KOPT-K1 (cell line): Measurements from ENCODE around the gene ETNK2.

ENCODE experiments used
- H3K27ac ChIP-seq: fragments of 200-600 bp; sonication (generic); 2 replicates; pipeline ENCODE4 v1.5.1; 2016; ENCODE audit warnings: antibody characterized with exemption, mild to moderate bottlenecking, low read depth, low read length; ENCODE audit not compliant: poor library complexity, severe bottlenecking
- H3K36me3 ChIP-seq: fragments of 200-600 bp; sonication (generic); 2 replicates; pipeline ENCODE4 v1.5.1; 2017; ENCODE audit warnings: antibody characterized with exemption, mild to moderate bottlenecking, low read length, moderate library complexity; ENCODE audit not compliant: insufficient read depth
- H3K9me3 ChIP-seq: fragments of 200-600 bp; sonication (generic); 2 replicates; pipeline ENCODE4 v1.5.1; 2017; ENCODE audit warnings: antibody characterized with exemption, low read length, mild to moderate bottlenecking; ENCODE audit not compliant: insufficient read depth, poor library complexity, severe bottlenecking

The ETNK2 gene

GRCh38 chr1:204188959-204189639 lies 37.3 kb upstream of the ETNK2 start:
- Histone ChIP-seq H3K9me3 (no peaks in the 10 kb centered on the region), H3K27ac (no peak overlapping the region), H3K36me3 (no peaks in the 10 kb centered on the region)

- Histone ChIP-seq H3K27ac (no peak overlapping the region), H3K36me3 (no peaks in the 10 kb centered on the region)
Observed at GRCh38 chr1:204186597-204186996, 34.8 kb upstream of the ETNK2 start.

GRCh38 chr1:204181116-204181515 lies 29.3 kb upstream of the ETNK2 start:
- Histone ChIP-seq H3K36me3 (no peaks in the 10 kb centered on the region), H3K9me3 (no peaks in the 10 kb centered on the region), H3K27ac (no peak overlapping the region)

More at GRCh38 chr1:204186597-204186996, 34.8 kb upstream of the ETNK2 start:
- H3K9me3 ChIP-seq = no peaks in the 10 kb centered on the region

- H3K27ac ChIP-seq = no peak overlapping the region
- H3K9me3 ChIP-seq = no peaks in the 10 kb centered on the region
- no peaks in the 10 kb centered on the region for H3K36me3 ChIP-seq
Observed at GRCh38 chr1:204180133-204180532, 28.3 kb upstream of the ETNK2 start.

- no peaks in the 10 kb centered on the region for H3K36me3 ChIP-seq
- H3K27ac ChIP-seq = no peak overlapping the region
- H3K9me3 ChIP-seq = no peaks in the 10 kb centered on the region
Observed at GRCh38 chr1:204178487-204179281, 26.8 kb upstream of the ETNK2 start.

GRCh38 chr1:204177133-204177532 lies 25.3 kb upstream of the ETNK2 start:
- no peak overlapping the region for H3K27ac ChIP-seq
- H3K9me3 ChIP-seq = no peaks in the 10 kb centered on the region
- no peaks in the 10 kb centered on the region for H3K36me3 ChIP-seq

GRCh38 chr1:204176049-204176448 lies 24.2 kb upstream of the ETNK2 start:
- no peak overlapping the region for H3K27ac ChIP-seq
- no peaks in the 10 kb centered on the region for H3K36me3 ChIP-seq
- no peaks in the 10 kb centered on the region for H3K9me3 ChIP-seq

- H3K36me3 ChIP-seq = no peaks in the 10 kb centered on the region
- no peak overlapping the region for H3K27ac ChIP-seq
- peaks cover 10% of the 10 kb centered on the region for H3K9me3 ChIP-seq
Observed at GRCh38 chr1:204174958-204175357, 23.1 kb upstream of the ETNK2 start.

- H3K27ac ChIP-seq = no peak overlapping the region
- H3K36me3 ChIP-seq = no peaks in the 10 kb centered on the region
- peaks cover 25% of the 10 kb centered on the region for H3K9me3 ChIP-seq
Observed at GRCh38 chr1:204172404-204173029, 20.7 kb upstream of the ETNK2 start.

- Histone ChIP-seq H3K36me3 (no peaks in the 10 kb centered on the region), H3K27ac (no peak overlapping the region), H3K9me3 (peaks cover 25% of the 10 kb centered on the region)
Observed at GRCh38 chr1:204171751-204172178, 19.9 kb upstream of the ETNK2 start.

- H3K27ac ChIP-seq = no peak overlapping the region
- no peaks in the 10 kb centered on the region for H3K36me3 ChIP-seq
- peaks cover 25% of the 10 kb centered on the region for H3K9me3 ChIP-seq
Observed at GRCh38 chr1:204170494-204171155, 18.8 kb upstream of the ETNK2 start.

- peaks cover 25% of the 10 kb centered on the region for H3K9me3 ChIP-seq
- H3K36me3 ChIP-seq = no peaks in the 10 kb centered on the region
- no peak overlapping the region for H3K27ac ChIP-seq
Observed at GRCh38 chr1:204169858-204170257, 18.0 kb upstream of the ETNK2 start.

GRCh38 chr1:204167730-204168129 lies 15.9 kb upstream of the ETNK2 start:
- H3K36me3 ChIP-seq = no peaks in the 10 kb centered on the region
- no peak overlapping the region for H3K27ac ChIP-seq
- peaks cover 25% of the 10 kb centered on the region for H3K9me3 ChIP-seq

- Histone ChIP-seq H3K36me3 (no peaks in the 10 kb centered on the region), H3K9me3 (peaks cover 25% of the 10 kb centered on the region), H3K27ac (no peak within 1 kb of the TSS)
Observed at GRCh38 chr1:204166219-204166618, 14.4 kb upstream of the ETNK2 start, which contains the start of gene REN. REN (minus strand) TSS chr1:204166337; CDS start chr1:204166293, 44 bp downstream.
